CD4-positive, alpha-beta T cell treated with Interleukin-6 at 100 ng/mL for 8 hours (primary cell): ENCODE data around the gene RASGRP4.
"Not testable (repeated sequence)": the region's sequence is repeated elsewhere in the genome, so short reads cannot be mapped to it uniquely, and the experiment has no call there.

Source experiments
- DNase-seq: peaks from one replicate; pipeline ENCODE4 v3.0.0-alpha.2; 2020; ENCODE audit warnings: mixed read lengths, low spot score

RASGRP4 gene

GRCh38 chr19:38417146-38417543 lies 8.9 kb downstream of the RASGRP4 start:
- no peak for DNase-seq

GRCh38 chr19:38413416-38413815 lies 12.6 kb downstream of the RASGRP4 start:
- DNase-seq: no peak

GRCh38 chr19:38412961-38413360 lies 13.1 kb downstream of the RASGRP4 start:
- no peak for DNase-seq

GRCh38 chr19:38412491-38412890 lies 13.5 kb downstream of the RASGRP4 start:
- no peak for DNase-seq

- DNase-seq: not testable (repeated sequence)
Observed at GRCh38 chr19:38411898-38412297, 14.1 kb downstream of the RASGRP4 start.

- no peak for DNase-seq
Observed at GRCh38 chr19:38411041-38411712, 14.8 kb downstream of the RASGRP4 start.

- not testable (repeated sequence) for DNase-seq
Observed at GRCh38 chr19:38410407-38410806, 15.6 kb downstream of the RASGRP4 start.

GRCh38 chr19:38409631-38410133 lies 16.3 kb downstream of the RASGRP4 start:
- no peak for DNase-seq

GRCh38 chr19:38405276-38405675 lies 20.7 kb downstream of the RASGRP4 start:
- no peak for DNase-seq

GRCh38 chr19:38404858-38405257 lies 21.2 kb downstream of the RASGRP4 start:
- DNase-seq: no peak

- DNase-seq: peak; percentile 99
Observed at GRCh38 chr19:38402967-38403674, 22.9 kb downstream of the RASGRP4 start, which contains the start of gene FAM98C. Gene FAM98C (plus strand): TSS chr19:38403093. CDS start chr19:38403154, 61 bp downstream.

GRCh38 chr19:38402623-38402966 lies 23.4 kb downstream of the RASGRP4 start:
- no peak for DNase-seq

- DNase-seq: no peak
Observed at GRCh38 chr19:38401148-38401547, 24.9 kb downstream of the RASGRP4 start.

GRCh38 chr19:38400361-38400760 lies 25.7 kb downstream of the RASGRP4 start:
- DNase-seq: no peak

GRCh38 chr19:38399537-38399936 lies 26.5 kb downstream of the RASGRP4 start:
- DNase-seq: no peak

GRCh38 chr19:38399081-38399480 lies 26.9 kb downstream of the RASGRP4 start:
- DNase-seq: no peak

- peak; percentile 37 for DNase-seq
Observed at GRCh38 chr19:38395381-38396114, 30.5 kb downstream of the RASGRP4 start.

- peak; percentile 63 for DNase-seq
Observed at GRCh38 chr19:38394488-38394887, 31.5 kb downstream of the RASGRP4 start.

- DNase-seq: no peak
Observed at GRCh38 chr19:38392707-38393308, 33.2 kb downstream of the RASGRP4 start.

GRCh38 chr19:38391911-38392464 lies 34.0 kb downstream of the RASGRP4 start:
- no peak for DNase-seq

- DNase-seq: no peak
Observed at GRCh38 chr19:38389957-38390924, 35.8 kb downstream of the RASGRP4 start.
